ENCODE measurements around the gene LEFTY1. TPM values are rescaled to one million over a fixed set of nuclear protein-coding genes. Genes with fewer than 3 reads are reported as not detected.

The LEFTY1 gene
- total RNA-seq, 5 donors from 2014 or later (not counting 1 experiment from before 2014, with no cell fraction given), result 0.23 to 0.63 (median 0.35) TPM

GRCh38 chr1:225926551-225927113, 37.7 kb upstream of the LEFTY1 start:
- peak overlapping the region in 2 of 3 donors; percentile 17 to 62 for H3K4me3 Mint-ChIP-seq

DNA sequence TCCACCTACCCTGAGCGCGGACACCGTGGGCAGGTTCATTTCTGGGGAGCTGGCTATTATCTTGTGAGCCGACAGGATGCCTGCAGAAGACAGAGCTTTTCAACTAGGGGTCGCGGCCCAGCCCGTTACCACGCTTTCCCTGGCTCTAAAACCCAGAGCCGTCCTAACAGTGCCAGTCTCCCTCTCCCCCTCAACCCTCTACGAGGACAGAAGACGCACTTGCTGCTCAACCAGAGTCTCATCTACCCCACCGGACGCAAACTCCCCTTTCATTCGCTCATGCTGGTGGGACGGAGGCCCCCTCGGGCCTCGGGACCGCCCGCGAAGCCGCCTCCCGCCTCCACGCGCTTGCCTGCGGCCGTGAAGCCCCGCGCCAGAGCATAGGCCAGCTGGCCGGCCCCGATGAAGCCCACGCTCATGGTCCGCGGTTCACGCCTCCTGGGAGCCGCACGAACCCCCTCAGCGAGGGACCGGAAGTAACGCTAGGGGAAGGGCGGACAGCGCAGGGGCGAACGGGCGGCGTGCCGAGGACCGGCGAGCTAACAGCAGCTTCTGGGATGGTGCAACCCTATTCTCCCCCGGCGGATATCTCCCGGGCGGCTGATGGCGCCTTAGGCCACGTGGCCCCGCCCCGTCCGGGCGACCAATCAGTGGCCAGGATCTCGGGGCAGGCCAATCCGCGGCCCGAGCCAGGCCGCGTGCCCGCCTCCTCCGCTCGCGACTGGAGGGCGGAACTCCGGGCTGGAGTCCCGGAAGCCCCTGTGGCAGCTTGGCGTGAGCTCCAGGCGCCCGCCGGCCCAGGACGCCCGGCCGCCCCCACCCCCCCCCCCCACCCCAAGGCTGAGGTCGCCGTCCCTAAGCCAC, 35.0 kb upstream of the LEFTY1 start, which contains the start of gene PYCR2:
TSS of gene PYCR2 (minus strand) at position 559 of the 864 bp plus-strand sequence. CDS start at position 419, 140 bp downstream.
- H3K27ac ChIP-seq (ENCODE audit: low read length), result peak within 1 kb of the TSS; percentile 74
- no peaks in the 10 kb centered on the region for H3K27me3 Mint-ChIP-seq
- peak within 1 kb of the TSS; percentile 93 to 95 for H3K27ac Mint-ChIP-seq
- POLR2A ChIA-PET, result interaction anchor here (0.6 to 1.7 kb wide), 8 partner anchors 26 to 495 kb away, joined by 3 to 9 read pairs (median 4); partner anchors contain the start of gene SDE2 (in 1 of the 2)
- peak within 1 kb of the TSS; percentile 87 to 90 for H3K4me3 ChIP-seq (ENCODE audit: control insufficient read depth in 1 of 2, extremely low read depth in 1 of 2, low read length in 1 of 2)
- CTCF ChIA-PET, result interaction anchor here (0.6 to 1.4 kb wide), 9 partner anchors 11 to 456 kb away, joined by 3 to 10 read pairs (median 3); partner anchors contain the start of gene SRP9 (in 1 of the 2)
- peak within 1 kb of the TSS; percentile 92 to 95 (median 93) for H3K4me3 Mint-ChIP-seq
- peak; percentile 81 to 97 (median 92) for DNase-seq
- H3K36me3 Mint-ChIP-seq, result peaks cover 7% of the 10 kb centered on the region
- under 1% methylated on average over 58 of the region's 80 CpGs for WGBS (ENCODE audit: insufficient coverage)
- H3K4me1 Mint-ChIP-seq, result peaks cover 57 to 66% (median 61%) of the 10 kb centered on the region in 3 donors
- peaks cover 30 to 71% of the 10 kb centered on the region in 2 experiments for H3K4me1 ChIP-seq (ENCODE audit: control insufficient read depth in 1 of 2, extremely low read depth in 1 of 2, insufficient read depth in 2 of 2, low read length in 2 of 2)
- peak; percentile 97 to 99 (median 98) for ATAC-seq (replicated peaks in 1 of 4)
- peaks cover 4 to 30% of the 10 kb centered on the region in 2 donors for H3K36me3 ChIP-seq (ENCODE audit: control insufficient read depth in 2 of 2, extremely low read depth in 1 of 2, insufficient read depth in 1 of 2, low read length in 1 of 2)
- H3K9me3 Mint-ChIP-seq, result no peaks in the 10 kb centered on the region
- no peaks in the 10 kb centered on the region for H3K27me3 ChIP-seq (replicated peaks in 1 of 2; ENCODE audit: control insufficient read depth in 2 of 2, extremely low read depth in 1 of 2, insufficient read depth in 2 of 2, low read length in 1 of 2)
- no peaks in the 10 kb centered on the region for H3K9me3 ChIP-seq

More at GRCh38 chr1:225926551-225927113, 37.7 kb upstream of the LEFTY1 start:
- Mint-ChIP-seq H3K27me3 (no peaks in the 10 kb centered on the region), H3K9me3 (no peaks in the 10 kb centered on the region), H3K27ac (peak overlapping the region; percentile 30 to 82), H3K4me1 (peaks cover 43 to 48% (median 48%) of the 10 kb centered on the region in 3 donors), H3K36me3 (no peaks in the 10 kb centered on the region)
- Histone ChIP-seq H3K9me3 (no peaks in the 10 kb centered on the region), H3K4me1 (ENCODE audit: control insufficient read depth in 1 of 2, extremely low read depth in 1 of 2, insufficient read depth in 2 of 2, low read length in 2 of 2) (peaks cover 29 to 53% of the 10 kb centered on the region in 2 experiments), H3K27ac (ENCODE audit: low read length) (no peak overlapping the region), H3K4me3 (ENCODE audit: control insufficient read depth in 1 of 2, extremely low read depth in 1 of 2, low read length in 1 of 2) (no peak overlapping the region), H3K36me3 (ENCODE audit: control insufficient read depth in 2 of 2, extremely low read depth in 1 of 2, insufficient read depth in 1 of 2, low read length in 1 of 2) (peaks cover 0 to 10% of the 10 kb centered on the region in 2 donors), H3K27me3 (replicated peaks in 1 of 2; ENCODE audit: control insufficient read depth in 2 of 2, extremely low read depth in 1 of 2, insufficient read depth in 2 of 2, low read length in 1 of 2) (no peaks in the 10 kb centered on the region)
- DNase-seq, result no peak
- ATAC-seq (replicated peaks in 1 of 4), result no peak
- 100% methylated on average over 1 of the region's 3 CpGs for WGBS (ENCODE audit: insufficient coverage)
- ChIA-PET CTCF (no interaction called here), POLR2A (interaction anchor here in 1 of 2 donors (0.7 kb wide), 1 partner anchor 41 kb away, joined by 10 read pairs; no protein-coding TSS in a partner anchor)

DNA sequence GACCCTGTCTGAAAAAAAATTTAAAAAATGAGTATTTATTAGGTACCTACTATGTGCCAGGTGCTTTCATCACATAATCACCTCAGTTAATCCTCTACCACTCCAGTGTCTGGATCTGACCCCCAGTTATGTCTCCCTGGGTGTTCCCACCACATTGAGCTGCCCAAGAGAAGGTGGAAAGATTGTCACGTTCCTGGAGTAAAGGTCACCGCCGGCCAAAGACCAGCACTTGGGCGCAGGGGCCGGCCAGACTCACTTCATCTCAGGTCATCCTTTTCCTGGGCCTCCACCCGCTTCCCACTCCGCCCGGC, 34.4 kb upstream of the LEFTY1 start:
- Histone ChIP-seq H3K4me1 (ENCODE audit: control insufficient read depth in 1 of 2, extremely low read depth in 1 of 2, insufficient read depth in 2 of 2, low read length in 2 of 2) (peaks cover 24 to 65% of the 10 kb centered on the region in 2 experiments), H3K36me3 (ENCODE audit: control insufficient read depth in 2 of 2, extremely low read depth in 1 of 2, insufficient read depth in 1 of 2, low read length in 1 of 2) (peaks cover 10 to 32% of the 10 kb centered on the region in 2 donors), H3K27ac (ENCODE audit: low read length) (peak overlapping the region; percentile 60), H3K27me3 (replicated peaks in 1 of 2; ENCODE audit: control insufficient read depth in 2 of 2, extremely low read depth in 1 of 2, insufficient read depth in 2 of 2, low read length in 1 of 2) (no peaks in the 10 kb centered on the region), H3K9me3 (no peaks in the 10 kb centered on the region), H3K4me3 (ENCODE audit: control insufficient read depth in 1 of 2, extremely low read depth in 1 of 2, low read length in 1 of 2) (peak overlapping the region; percentile 87 to 90)
- DNase-seq (no peak), ATAC-seq (replicated peaks in 1 of 4) (no peak)
- Mint-ChIP-seq H3K9me3 (no peaks in the 10 kb centered on the region), H3K4me1 (peaks cover 51 to 60% (median 56%) of the 10 kb centered on the region in 3 donors), H3K36me3 (peaks cover 7% of the 10 kb centered on the region), H3K27me3 (no peaks in the 10 kb centered on the region), H3K4me3 (peak overlapping the region; percentile 92 to 95 (median 93)), H3K27ac (peak overlapping the region; percentile 93 to 95)
- 0% methylated on average over 8 of the region's 8 CpGs for WGBS (ENCODE audit: insufficient coverage)
- ChIA-PET CTCF (interaction anchor here in 1 of 2 donors (0.6 to 1.4 kb wide), 5 partner anchors 12 to 145 kb away, joined by 3 to 10 read pairs (median 3); partner anchors contain the start of gene SRP9), POLR2A (interaction anchor here (0.6 to 1.7 kb wide), 7 partner anchors 26 to 146 kb away, joined by 3 to 9 read pairs (median 4); partner anchors contain the start of gene SDE2 (in 1 of the 2))

DNA sequence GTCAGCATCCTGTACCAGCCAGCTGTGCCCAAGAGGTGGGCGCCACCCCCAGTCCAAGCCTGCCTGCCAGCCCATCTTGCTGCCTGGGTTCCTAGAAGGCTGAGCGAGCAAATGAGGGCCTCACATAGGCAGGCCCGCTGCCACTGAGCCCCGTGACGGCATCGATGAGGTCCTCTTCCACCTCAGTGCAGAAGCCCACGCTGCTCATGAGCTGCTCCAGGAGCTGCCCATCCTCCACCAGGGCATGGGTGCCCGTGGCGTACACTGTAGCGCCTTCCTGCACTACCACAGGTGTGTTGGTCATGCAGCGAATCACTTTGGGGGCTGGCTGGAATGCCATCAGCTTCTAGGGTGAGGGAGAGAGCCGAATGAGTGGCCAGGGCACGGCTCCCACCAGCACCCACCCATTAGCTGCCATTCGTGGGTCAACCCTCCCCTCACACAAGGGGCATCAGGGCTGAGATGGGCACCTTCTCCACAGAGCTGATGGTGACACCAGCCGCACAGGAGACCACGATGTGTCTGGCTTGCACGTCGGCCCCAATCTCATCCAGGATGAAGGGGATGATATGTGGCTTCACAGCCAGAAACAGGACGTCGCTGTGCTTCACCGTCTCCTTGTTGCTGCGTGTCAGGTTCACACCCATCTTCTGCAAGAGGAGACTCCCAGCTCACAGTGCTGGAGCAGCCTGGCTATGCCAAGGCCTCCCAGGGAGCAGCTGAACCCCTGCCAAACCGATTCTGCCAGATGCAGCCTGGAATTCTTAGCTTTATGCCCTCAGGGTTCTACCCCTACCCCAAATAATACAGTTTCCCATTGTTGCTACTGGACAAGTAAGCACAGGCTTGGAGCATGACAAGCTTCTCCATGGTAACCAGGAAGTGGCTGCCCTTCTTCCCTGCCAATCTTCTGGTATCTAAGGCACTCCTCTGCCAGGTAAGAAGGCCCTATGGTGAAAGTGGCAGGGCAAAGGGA, 33.1 kb upstream of the LEFTY1 start:
- CTCF ChIA-PET, result interaction anchor here (0.7 to 1.1 kb wide), 3 partner anchors 11 to 449 kb away, joined by 3 read pairs; partner anchors contain the start of gene SRP9 (in 1 of the 2)
- Histone ChIP-seq H3K9me3 (no peaks in the 10 kb centered on the region), H3K27me3 (replicated peaks in 1 of 2; ENCODE audit: control insufficient read depth in 2 of 2, extremely low read depth in 1 of 2, insufficient read depth in 2 of 2, low read length in 1 of 2) (no peaks in the 10 kb centered on the region), H3K27ac (ENCODE audit: low read length) (no peak overlapping the region), H3K4me1 (ENCODE audit: control insufficient read depth in 1 of 2, extremely low read depth in 1 of 2, insufficient read depth in 2 of 2, low read length in 2 of 2) (peaks cover 16 to 57% of the 10 kb centered on the region in 2 experiments), H3K4me3 (ENCODE audit: control insufficient read depth in 1 of 2, extremely low read depth in 1 of 2, low read length in 1 of 2) (no peak overlapping the region), H3K36me3 (ENCODE audit: control insufficient read depth in 2 of 2, extremely low read depth in 1 of 2, insufficient read depth in 1 of 2, low read length in 1 of 2) (peaks cover 10 to 39% of the 10 kb centered on the region in 2 donors)
- no peak for ATAC-seq (replicated peaks in 1 of 4)
- H3K4me1 Mint-ChIP-seq, result peaks cover 46 to 55% (median 54%) of the 10 kb centered on the region in 3 donors
- H3K27me3 Mint-ChIP-seq, result no peaks in the 10 kb centered on the region
- no peak for DNase-seq
- 97% methylated on average over 15 of the region's 23 CpGs for WGBS (ENCODE audit: insufficient coverage)
- H3K9me3 Mint-ChIP-seq, result no peaks in the 10 kb centered on the region
- H3K27ac Mint-ChIP-seq, result peak overlapping the region; percentile 49 to 55
- H3K36me3 Mint-ChIP-seq, result peaks cover 15% of the 10 kb centered on the region
- POLR2A ChIA-PET, result interaction anchor here (0.5 to 1.6 kb wide), 4 partner anchors 24 to 565 kb away, joined by 3 to 5 read pairs (median 4); no protein-coding TSS in a partner anchor
- H3K4me3 Mint-ChIP-seq, result peak overlapping the region; percentile 92 to 95 (median 93)

GRCh38 chr1:225919906-225920305, 31.0 kb upstream of the LEFTY1 start:
- Histone ChIP-seq H3K36me3 (ENCODE audit: control insufficient read depth in 2 of 2, extremely low read depth in 1 of 2, insufficient read depth in 1 of 2, low read length in 1 of 2) (peaks cover 14 to 45% of the 10 kb centered on the region in 2 donors), H3K9me3 (no peaks in the 10 kb centered on the region), H3K4me3 (ENCODE audit: control insufficient read depth in 1 of 2, extremely low read depth in 1 of 2, low read length in 1 of 2) (no peak overlapping the region), H3K27me3 (replicated peaks in 1 of 2; ENCODE audit: control insufficient read depth in 2 of 2, extremely low read depth in 1 of 2, insufficient read depth in 2 of 2, low read length in 1 of 2) (no peaks in the 10 kb centered on the region), H3K27ac (ENCODE audit: low read length) (no peak overlapping the region), H3K4me1 (ENCODE audit: control insufficient read depth in 1 of 2, extremely low read depth in 1 of 2, insufficient read depth in 2 of 2, low read length in 2 of 2) (peaks cover 10 to 48% of the 10 kb centered on the region in 2 experiments)
- Mint-ChIP-seq H3K4me1 (peaks cover 38 to 44% (median 43%) of the 10 kb centered on the region in 3 donors), H3K27me3 (no peaks in the 10 kb centered on the region), H3K36me3 (peaks cover 29% of the 10 kb centered on the region), H3K4me3 (peak overlapping the region in 1 of 3 donors; percentile 69), H3K9me3 (no peaks in the 10 kb centered on the region), H3K27ac (peak overlapping the region; percentile 75 to 80)
- ATAC-seq (replicated peaks in 1 of 4) (no peak), DNase-seq (peak in 4 of 35 experiments; percentile 21 to 44 (median 28))
- ChIA-PET POLR2A (interaction anchor here in 1 of 2 donors (0.6 kb wide), 1 partner anchor 66 kb away, joined by 6 read pairs; no protein-coding TSS in a partner anchor), CTCF (interaction anchor here in 1 of 2 donors (0.9 kb wide), 1 partner anchor 8 kb away, joined by 3 read pairs; no protein-coding TSS in a partner anchor)
- WGBS (ENCODE audit: insufficient coverage), result 20% methylated on average over 2 of the region's 5 CpGs
